T-helper 2 cell (primary cell): ENCODE measurements around the gene MRM2.

Source experiments
- DNase-seq, 5 experiments: peaks; one replicate each; pipeline versions ENCODE4 v3.0.0 to v3.0.0-alpha.2; 2012 to 2022

The MRM2 gene

GRCh38 chr7:2202361-2202761 lies 39.6 kb downstream of the MRM2 start:
- DNase-seq: no peak

GRCh38 chr7:2201686-2202360 lies 40.2 kb downstream of the MRM2 start:
- DNase-seq: no peak

- no peak for DNase-seq
Measured at GRCh38 chr7:2201128-2201527, 40.9 kb downstream of the MRM2 start.

GRCh38 chr7:2200584-2200980 lies 41.4 kb downstream of the MRM2 start:
- DNase-seq: no peak

- no peak for DNase-seq
Measured at GRCh38 chr7:2199956-2200583, 41.9 kb downstream of the MRM2 start.

- no peak for DNase-seq
Measured at GRCh38 chr7:2199528-2199927, 42.5 kb downstream of the MRM2 start.

GRCh38 chr7:2198760-2199159 lies 43.2 kb downstream of the MRM2 start:
- DNase-seq: no peak

- no peak for DNase-seq
Measured at GRCh38 chr7:2198206-2198605, 43.8 kb downstream of the MRM2 start.

GRCh38 chr7:2197436-2198155 lies 44.4 kb downstream of the MRM2 start:
- DNase-seq: no peak

GRCh38 chr7:2196381-2197378 lies 45.3 kb downstream of the MRM2 start:
- no peak for DNase-seq

- DNase-seq: no peak
Measured at GRCh38 chr7:2195400-2196246, 46.4 kb downstream of the MRM2 start.

GRCh38 chr7:2193575-2194305 lies 48.3 kb downstream of the MRM2 start:
- no peak for DNase-seq

- DNase-seq: no peak
Measured at GRCh38 chr7:2192831-2193534, 49.0 kb downstream of the MRM2 start.

GRCh38 chr7:2191016-2191415 lies 51.0 kb downstream of the MRM2 start:
- no peak for DNase-seq

GRCh38 chr7:2190531-2190930 lies 51.5 kb downstream of the MRM2 start:
- no peak for DNase-seq

GRCh38 chr7:2186166-2186565 lies 55.8 kb downstream of the MRM2 start:
- DNase-seq: no peak

- no peak for DNase-seq
Measured at GRCh38 chr7:2185715-2186114, 56.3 kb downstream of the MRM2 start.
